ENCODE data around the gene ZFP90.

- TF ChIP-seq CTCF (IDR thresholded peaks at IDR 0.05) (no peak), POLR2A (IDR thresholded peaks at IDR 0.05) (no peak), POLR2AphosphoS5 (IDR thresholded peaks at IDR 0.05) (no peak)
Observed at GRCh38 chr16:68533937-68534336, 5.2 kb upstream of the ZFP90 start.
